Medulla oblongata (tissue), 1 donor: Measurements from ENCODE around the gene WWC2.

ENCODE experiments used
- DNase-seq: peaks from one replicate; pipeline ENCODE4 v3.0.0-alpha.2; 2015; ENCODE audit errors: extremely low spot score

Gene WWC2

DNA sequence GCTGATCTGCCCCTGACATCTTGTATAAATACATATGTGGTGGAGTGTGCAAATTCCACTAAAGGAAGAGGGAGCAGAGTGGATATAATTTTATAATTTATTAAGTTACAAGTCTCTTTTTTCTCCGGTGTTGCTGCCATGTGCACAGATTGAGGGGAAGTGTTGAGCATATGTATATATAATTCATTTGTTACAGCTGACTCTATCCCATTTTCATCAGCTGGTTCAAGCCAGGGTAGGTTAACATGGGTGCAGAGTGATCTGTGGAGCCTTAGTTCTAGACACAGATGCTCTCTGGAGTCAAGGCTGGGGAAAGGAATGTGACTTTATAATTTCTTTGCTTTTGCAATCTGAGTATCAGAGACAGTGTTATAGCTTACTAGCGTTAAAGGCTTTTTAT is 103.5 kb downstream of the WWC2 start:
- DNase-seq, result no peak

GRCh38 chr4:183204793-183205192 is 105.7 kb downstream of the WWC2 start:
- DNase-seq, result no peak

DNA sequence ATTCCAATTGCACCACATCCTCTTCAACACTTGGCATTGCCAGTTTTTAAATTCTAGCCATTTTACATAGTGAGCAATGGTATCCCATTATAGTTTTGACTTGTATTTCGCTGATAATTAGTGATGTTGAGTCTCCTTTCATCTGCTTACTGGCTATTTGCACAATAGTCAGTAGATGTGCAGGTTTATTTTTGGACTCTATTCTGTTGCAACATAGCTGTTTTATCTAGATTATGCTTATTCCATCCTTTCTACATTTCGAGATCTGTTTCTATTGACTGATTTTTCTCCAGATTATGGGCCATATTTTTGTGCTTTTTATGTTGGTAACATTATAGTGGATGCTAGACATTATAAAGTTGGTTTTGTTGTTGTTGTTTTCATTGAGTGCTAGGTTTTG is 106.1 kb downstream of the WWC2 start:
- no peak for DNase-seq

GRCh38 chr4:183205709-183206108 is 106.7 kb downstream of the WWC2 start:
- no peak for DNase-seq

DNA sequence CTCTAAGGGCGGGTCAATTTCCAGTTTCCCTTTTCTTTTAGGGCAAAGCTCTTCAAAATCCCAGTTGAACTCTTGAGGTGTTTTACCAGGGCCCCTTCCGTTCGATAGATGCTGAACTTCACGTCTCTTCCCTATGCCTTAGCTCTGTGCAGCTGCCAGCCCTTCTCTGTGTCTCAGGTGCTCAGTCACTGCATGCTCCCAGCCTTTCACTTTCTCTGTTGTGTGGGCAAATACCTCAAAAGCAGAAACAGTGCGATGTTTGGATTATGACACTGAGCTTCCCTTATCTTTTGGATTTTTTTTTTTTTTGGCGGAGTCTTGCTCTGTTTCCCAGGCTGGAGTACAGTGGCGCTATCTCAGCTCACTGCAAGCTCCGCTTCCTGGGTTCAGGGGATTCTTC is 112.5 kb downstream of the WWC2 start:
- DNase-seq, result no peak

- DNase-seq, result no peak
Measured at GRCh38 chr4:183213996-183214395, 114.9 kb downstream of the WWC2 start.

DNA sequence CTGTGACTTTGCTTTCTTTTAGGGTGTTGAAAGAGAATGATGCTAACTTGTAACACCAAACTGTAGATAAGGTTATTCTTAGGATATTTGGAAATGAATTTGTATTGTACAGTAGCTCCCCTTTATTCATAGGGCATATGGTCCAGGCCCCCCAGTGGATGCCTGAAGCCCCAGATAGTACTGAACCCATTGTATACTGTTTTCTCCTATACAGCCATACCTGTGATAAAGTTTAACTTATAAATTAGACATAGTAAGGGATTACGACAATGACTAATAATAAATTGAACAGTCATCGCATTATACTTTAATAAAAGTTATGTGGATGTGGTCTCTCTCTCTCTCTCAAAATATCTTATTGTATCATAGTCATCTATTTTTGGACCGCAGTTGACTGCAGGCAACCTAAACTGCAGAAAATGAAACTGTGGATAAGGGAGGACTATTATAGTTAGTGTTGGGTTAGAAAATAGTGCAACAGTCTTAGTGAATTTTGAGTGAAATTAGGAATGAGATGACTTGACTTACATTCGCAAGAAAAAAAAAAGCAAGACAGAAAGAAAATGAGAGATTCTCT is 115.9 kb downstream of the WWC2 start:
- no peak for DNase-seq

DNA sequence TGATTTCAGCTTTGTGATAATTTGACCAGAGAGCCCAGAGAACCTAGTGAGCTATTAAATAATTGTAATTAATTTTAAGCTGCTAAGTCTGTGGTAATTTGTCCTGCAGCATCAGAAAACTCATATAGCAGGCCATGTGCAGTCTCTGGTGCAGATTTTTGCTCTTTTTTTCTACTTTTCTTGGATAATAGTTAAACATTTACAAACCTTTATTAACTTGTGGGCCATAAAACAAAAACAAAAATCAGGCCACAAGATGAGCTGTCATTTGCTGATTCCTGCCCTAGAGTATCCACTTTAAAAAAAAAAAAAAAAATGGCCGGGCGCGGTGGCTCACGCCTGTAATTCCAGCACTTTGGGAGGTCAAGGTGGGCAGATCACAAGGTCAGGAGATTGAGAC is 121.2 kb downstream of the WWC2 start:
- no peak for DNase-seq

DNA sequence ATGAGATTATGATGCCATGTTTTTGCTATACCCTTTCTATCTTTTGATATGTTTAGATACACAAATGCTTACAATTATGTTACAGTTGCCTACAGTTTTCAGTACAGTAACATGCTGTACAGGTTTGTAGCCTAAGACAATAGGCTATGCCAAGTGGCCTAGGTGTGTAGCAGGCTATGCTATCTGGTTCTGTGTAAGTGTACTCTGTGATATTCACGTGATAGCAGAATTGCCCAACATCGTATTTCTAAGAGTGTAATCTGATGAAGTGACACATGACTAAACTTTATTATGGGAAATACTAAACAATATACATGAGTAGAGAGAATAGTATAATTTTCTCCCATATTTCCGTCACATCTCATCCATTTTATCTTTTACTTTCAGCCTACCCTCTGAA is 124.0 kb downstream of the WWC2 start:
- DNase-seq, result no peak

DNA sequence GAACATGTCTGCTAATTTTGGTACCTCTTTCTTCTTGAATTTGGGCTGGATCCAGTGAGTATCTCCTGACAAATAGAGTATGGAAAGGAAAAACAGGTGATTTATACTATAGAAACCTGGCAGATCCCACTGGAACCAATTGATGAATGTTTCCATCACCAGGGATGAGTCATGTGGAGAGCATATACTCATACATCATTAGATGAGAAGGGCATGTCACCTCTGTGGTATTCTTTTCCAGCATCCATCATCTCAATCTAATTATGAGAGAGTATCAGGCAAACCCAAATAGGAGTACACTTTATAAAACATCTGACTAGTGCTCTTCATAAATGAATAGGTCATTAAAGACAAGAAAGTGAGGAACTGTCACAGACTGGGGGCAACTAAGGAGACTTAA is 130.3 kb downstream of the WWC2 start:
- no peak for DNase-seq

DNA sequence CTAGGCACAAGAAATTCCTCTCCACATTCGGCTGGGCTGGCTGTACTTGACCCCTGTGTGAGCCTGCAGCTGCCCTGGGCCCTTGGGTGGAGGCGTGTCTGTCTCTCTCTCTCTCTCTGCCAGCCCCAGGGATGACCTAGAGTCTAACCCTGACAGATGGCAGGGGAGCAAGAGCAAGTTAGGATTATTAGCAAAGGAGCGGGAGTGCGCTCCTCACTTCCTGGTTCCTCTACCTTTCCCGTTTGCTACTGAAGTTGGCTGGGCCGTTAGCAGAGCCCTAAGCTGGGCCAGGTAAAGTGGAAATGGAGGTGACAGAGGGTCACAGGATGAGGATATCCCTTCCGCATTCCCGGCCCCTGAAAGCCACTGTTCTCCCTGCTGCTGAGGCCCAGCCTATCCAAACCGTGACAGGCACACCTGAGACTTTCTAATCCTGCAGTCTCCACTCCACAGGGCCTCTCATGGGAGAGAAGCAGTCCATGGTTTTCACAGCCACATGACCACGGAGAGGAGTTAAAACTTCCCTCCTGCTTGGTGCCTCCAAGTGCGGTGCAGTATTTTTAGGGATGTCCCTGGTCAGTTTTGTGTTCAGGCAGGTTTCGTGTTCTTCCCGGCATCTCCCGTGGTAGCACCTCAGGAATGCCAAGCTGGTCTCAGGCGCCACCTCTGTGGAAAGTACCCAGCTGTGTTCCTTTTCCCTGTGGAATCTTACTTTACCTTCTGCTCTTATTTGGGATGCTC is 141.7 kb downstream of the WWC2 start:
- no peak for DNase-seq

DNA sequence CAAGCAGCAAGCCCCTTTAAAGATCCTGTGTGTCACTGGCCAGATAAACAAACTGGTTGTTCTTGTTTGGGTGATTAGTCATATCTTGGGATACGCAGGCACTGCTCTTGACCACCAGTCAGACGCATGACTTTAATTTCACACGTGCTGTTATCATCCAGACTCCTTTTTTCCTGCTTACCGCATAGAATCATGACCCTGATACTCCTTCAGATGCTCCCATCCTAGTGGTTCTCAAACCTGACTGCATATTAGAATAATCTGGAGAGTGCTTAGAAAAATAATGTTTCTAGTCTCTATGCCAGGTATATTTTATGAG is 142.2 kb downstream of the WWC2 start:
- peak; percentile 27 for DNase-seq

DNA sequence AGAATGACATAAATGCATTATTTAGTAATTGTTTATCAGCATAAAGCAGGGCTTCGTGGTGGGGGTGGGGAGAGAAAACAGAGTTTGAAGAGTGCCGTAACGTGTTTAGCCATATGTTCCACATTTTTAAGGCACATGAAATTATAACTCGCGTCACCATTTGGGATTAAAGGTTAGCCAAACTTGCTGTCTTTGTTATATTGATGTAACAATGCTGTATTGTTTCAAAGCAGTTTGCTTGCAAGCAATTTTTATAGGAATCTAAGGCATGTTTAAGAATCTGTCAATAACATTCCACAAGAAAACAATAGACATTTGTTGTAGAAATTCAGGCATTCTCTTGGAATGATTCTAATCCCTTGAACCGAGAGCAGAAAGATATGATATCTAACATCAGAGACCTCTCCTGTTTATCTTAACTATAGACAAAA is 142.7 kb downstream of the WWC2 start:
- DNase-seq, result peak; percentile 27

DNA sequence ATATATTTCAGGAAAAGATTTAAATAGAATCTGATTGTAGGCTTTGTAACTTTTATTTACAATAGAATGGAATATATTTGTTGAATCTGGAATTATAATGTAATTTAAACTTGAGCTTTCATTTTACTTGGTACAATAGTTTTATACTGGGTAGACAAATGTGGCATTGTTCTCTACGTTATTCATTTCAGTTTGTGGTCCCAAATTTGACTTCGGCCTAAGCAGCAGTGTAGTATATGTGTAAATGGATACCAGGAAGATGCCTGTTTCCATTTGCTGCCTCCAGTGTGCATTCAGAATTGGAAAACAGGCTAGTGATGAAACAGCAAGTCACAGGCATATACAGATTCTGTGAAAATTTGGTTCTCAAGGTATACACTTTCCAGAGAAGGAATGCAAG is 143.2 kb downstream of the WWC2 start:
- DNase-seq, result peak; percentile 45

DNA sequence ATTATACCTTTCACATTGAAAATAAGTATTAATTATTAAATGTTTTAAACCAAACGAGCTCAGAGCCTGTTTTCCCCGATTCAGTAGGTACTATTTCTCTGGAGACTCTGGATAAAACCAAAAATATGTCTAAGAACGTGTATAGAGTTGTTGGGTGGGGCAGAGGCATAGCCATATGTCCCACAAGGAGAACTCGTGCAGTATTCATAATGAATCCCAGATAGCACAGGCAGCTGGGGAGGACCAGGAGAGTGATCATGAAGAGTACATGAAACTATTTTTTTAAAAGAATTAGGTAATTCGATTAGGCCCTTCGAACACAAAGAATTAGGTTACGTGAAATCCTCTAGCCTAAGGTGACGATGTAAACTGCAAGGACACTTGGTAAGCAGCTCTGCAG is 145.0 kb downstream of the WWC2 start:
- no peak for DNase-seq

DNA sequence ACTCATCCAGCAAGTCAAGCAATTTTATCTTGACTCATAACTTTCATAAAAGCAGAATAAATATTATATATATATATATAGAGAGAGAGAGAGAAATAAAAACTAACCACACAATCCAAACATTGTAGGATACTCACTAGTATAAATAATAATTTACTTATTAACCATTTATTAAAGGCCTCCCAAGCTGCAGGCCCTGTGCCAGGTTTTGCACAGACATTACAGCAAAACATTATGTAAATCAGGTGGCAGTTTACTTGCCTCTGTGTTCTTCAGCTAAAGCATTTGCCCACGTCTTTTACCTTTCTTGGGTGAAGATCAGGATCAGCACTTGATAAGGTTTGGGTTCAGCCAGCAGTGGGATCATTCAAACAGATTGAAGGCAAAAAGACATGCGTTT is 145.4 kb downstream of the WWC2 start:
- no peak for DNase-seq

- no peak for DNase-seq
Measured at GRCh38 chr4:183248201-183248600, 149.1 kb downstream of the WWC2 start.

GRCh38 chr4:183249854-183250253 is 150.8 kb downstream of the WWC2 start:
- peak; percentile 66 for DNase-seq

- DNase-seq, result no peak
Measured at GRCh38 chr4:183250831-183251230, 151.8 kb downstream of the WWC2 start.

DNA sequence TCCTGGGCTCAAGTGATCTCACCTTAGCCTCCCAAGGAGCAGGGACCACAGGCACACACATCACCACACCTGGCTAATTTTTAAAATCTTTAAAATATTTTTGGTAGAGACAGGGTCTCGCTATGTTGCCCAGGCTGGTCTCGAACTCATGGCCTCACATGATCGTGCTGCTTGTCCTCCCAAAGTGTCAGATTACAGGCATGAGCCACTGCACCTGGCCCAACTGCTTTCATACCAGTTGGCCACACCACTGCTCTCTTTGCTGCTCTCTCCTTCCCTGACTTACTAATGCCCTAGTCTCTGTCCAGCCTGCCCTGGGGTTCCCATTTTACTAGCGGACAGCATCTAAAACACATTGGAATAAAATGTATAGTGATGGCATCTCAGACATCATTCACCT is 153.9 kb downstream of the WWC2 start:
- DNase-seq, result no peak

DNA sequence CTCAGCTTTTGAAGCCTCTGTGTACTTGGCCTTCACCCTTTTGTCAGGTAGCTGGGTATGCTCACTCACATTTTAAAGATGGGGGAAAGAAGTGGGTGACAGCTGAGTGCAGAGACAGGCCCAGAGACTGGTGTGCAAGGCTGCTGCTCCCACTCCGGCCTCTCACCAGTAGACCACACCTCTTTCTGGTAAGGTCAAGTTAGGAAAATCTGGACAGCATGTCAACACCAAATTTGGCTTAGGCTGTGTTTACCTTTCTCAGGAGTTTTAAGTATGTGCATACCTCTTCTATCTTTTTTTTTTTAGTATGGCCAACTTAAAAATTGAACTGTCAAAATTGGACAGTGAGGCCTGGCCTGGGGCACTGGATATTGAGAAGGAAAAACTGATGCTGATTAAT is 154.4 kb downstream of the WWC2 start:
- no peak for DNase-seq

- DNase-seq, result no peak
Measured at GRCh38 chr4:183254162-183254561, 155.1 kb downstream of the WWC2 start.

GRCh38 chr4:183255487-183255886 is 156.4 kb downstream of the WWC2 start:
- no peak for DNase-seq

- peak; percentile 27 for DNase-seq
Measured at GRCh38 chr4:183256343-183256742, 157.3 kb downstream of the WWC2 start.
